ENCODE measurements around the gene ASAP2.
"Not testable (repeated sequence)": the region's sequence is repeated elsewhere in the genome, so short reads cannot be mapped to it uniquely, and the experiment has no call there.

Gene ASAP2

DNA sequence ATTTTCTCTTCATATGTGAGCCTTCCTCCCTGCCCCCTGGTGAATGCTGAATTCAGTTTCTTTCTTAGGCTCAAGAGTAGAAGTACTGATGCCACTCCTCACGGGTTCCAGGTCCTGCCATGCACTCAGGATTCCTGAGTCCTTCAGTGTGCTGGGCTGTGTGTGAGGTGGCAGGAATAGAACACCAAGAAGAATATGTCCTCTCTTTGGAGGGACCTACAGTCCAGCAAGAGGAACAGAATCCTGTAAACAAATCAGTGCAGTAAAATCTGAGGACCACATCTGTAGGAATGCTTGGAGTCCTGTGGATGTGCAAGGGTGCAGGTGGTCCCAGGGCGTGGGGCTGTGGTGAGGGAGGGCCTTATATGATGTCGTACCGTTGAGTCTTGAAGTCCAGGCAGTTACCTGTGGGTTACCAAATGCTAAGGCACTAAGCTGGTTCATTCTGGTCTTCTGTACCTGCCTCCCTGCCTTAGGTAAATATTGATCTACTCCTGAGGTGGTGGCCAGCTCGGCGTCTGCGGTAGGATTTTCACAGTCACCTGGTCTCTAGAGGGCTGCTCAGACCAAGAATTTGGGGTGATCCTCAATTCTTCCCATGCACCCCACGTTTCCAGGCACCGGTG lies 5.5 kb downstream of the ASAP2 start:
- H3K9me3 ChIP-seq: no peaks in the 10 kb centered on the region
- DNase-seq (ENCODE audit: low spot score in 2 of 2): no peak
- no peaks in the 10 kb centered on the region for H3K36me3 ChIP-seq (replicated peaks)
- peaks cover 10% of the 10 kb centered on the region for H3K4me1 ChIP-seq
- no peak overlapping the region for H3K4me3 ChIP-seq
- in situ Hi-C loops (cut with MboI; ENCODE audit: low sequenced_read_pairs): no loop called here
- H3K27me3 ChIP-seq (ENCODE audit: low read depth): no peaks in the 10 kb centered on the region

DNA sequence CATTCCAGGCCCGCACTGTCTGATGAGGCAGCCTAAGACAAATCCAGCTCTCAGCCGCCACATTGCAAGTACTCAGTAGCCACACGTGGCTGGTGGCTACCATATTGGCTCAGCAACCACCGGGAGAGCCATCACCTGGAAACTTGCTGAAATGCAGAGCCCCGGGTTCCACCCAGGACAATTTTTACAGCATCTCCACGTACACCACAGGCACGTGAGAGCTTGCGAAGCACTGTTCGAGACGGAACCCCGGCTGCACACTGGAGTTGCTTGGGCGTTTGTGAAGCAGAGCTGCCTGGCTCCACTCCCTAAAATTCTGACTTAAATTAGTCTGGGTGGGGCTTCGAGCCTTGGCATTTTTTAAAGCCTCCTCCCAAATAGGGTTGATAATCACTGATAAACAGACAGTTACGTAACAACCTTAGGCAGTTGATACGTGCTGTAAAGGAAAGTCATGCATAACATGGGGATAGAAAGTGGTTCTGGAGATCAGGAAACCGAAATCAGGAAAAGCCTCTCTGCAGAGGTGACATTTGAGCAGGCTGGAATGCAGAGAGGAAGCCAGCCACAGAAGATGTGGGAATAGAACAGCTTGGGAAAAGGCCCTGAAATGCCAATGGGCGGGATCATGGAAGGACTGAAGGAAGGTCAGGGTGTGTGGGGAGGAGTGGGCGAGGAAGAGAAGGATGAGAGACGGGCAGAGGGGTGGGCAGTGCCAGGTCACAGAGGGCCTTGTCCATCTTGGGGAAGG lies 6.2 kb downstream of the ASAP2 start:
- Histone ChIP-seq H3K9me3 (no peaks in the 10 kb centered on the region), H3K4me3 (no peak overlapping the region), H3K36me3 (replicated peaks) (no peaks in the 10 kb centered on the region), H3K4me1 (peaks cover 10% of the 10 kb centered on the region), H3K27me3 (ENCODE audit: low read depth) (no peaks in the 10 kb centered on the region)
- in situ Hi-C loops (cut with MboI; ENCODE audit: low sequenced_read_pairs): no loop called here
- no peak for DNase-seq (ENCODE audit: low spot score in 2 of 2)

DNA sequence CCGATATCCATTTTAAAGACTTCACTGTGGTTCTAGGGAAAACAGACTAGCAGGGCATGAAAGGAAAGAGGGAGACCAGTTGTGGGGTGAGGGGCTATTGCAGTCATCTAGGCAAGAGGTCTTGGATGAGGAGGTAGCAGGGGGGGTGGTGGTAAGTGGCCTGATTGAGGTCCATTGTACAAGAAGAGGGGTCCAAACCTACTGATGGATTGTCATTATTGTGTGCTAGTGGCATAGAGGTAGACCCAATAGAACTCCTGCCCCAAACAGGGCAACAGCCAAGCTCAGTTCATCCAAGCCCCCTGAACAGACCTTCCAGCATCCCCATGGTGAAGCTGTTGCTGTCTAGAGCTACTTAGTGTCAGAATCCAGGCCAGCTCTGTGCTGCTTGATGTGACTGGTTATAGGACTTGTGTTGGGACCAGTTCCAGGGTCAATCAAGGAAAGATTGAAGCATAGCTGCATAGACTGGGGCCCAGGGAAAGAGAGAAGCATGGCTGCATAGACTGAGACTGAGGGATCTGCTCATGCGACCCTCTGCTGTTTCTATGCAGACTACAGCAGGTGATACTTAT lies 7.0 kb downstream of the ASAP2 start:
- in situ Hi-C loops (cut with MboI; ENCODE audit: low sequenced_read_pairs): no loop called here
- Histone ChIP-seq H3K4me3 (no peak overlapping the region), H3K27me3 (ENCODE audit: low read depth) (no peaks in the 10 kb centered on the region), H3K36me3 (replicated peaks) (no peaks in the 10 kb centered on the region), H3K4me1 (peaks cover 8% of the 10 kb centered on the region), H3K9me3 (no peaks in the 10 kb centered on the region)
- no peak for DNase-seq (ENCODE audit: low spot score in 2 of 2)

DNA sequence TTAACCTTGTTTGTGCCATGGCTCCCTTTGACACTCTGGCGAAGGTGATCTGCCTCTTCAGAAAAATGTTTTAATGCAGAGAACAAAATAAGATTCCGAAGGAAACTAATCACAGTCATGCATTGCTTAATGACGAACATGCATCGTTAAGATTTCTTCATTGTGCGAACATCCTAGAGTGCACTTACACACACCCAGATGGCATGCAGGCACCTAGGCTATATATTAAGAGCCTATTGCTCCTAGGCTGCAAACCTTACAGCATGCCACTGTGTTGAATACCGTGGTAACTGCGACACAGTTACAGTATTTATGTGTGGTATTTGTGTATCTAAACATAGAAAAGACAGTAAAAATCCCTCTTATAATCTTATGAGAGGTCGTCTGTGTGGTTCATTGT lies 8.3 kb downstream of the ASAP2 start:
- no peak overlapping the region for H3K4me3 ChIP-seq
- no peaks in the 10 kb centered on the region for H3K36me3 ChIP-seq (replicated peaks)
- H3K27me3 ChIP-seq (ENCODE audit: low read depth): no peaks in the 10 kb centered on the region
- in situ Hi-C loops (cut with MboI; ENCODE audit: low sequenced_read_pairs): no loop called here
- H3K9me3 ChIP-seq: no peaks in the 10 kb centered on the region
- no peaks in the 10 kb centered on the region; the same call in 1 of the 2 replicates for H3K4me1 ChIP-seq
- no peak for DNase-seq (ENCODE audit: low spot score in 2 of 2)

DNA sequence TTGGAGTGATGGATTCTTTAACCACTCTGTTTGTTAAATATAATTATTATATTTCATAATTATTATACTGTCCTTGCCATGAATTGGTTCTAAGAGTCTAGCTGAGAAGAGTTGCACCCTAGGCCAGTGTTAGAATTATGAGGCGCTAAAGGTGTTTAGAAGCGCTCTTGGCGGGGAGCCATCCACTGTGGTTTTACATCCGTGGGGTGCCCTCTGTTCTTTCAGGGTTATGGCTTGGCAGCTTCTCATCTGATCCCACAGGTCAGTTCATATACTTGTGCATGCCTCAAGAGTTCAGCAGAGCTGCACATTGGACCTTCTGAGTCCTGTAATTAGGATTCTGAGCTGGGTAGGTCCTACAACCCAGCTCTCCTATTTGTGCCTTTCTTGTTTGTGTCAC lies 9.1 kb downstream of the ASAP2 start:
- in situ Hi-C loops (cut with MboI; ENCODE audit: low sequenced_read_pairs): no loop called here
- no peak overlapping the region for H3K4me3 ChIP-seq
- no peaks in the 10 kb centered on the region; the same call in 1 of the 2 replicates for H3K4me1 ChIP-seq
- no peaks in the 10 kb centered on the region for H3K27me3 ChIP-seq (ENCODE audit: low read depth)
- no peaks in the 10 kb centered on the region for H3K36me3 ChIP-seq (replicated peaks)
- no peaks in the 10 kb centered on the region for H3K9me3 ChIP-seq
- no peak for DNase-seq (ENCODE audit: low spot score in 2 of 2)

DNA sequence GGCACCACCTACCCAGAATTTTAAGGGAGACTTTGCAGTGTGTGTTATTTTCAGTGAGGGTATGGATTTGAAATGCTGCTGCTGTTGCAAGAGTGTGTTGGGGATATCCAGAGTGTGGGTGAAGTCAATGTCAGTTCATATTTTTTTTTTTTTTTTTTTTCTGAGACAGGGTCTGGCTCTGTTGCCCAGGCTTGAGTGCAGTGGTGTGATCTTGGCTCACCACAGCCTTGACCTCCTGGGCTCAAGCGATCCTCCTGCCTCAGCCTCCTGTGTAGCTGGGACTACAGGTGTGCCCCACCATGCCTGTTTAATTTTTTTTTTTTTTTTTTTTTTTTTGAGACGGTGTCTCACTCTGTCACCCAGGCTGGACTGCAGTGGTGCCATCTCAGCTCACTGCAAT lies 9.5 kb downstream of the ASAP2 start:
- H3K27me3 ChIP-seq (ENCODE audit: low read depth); H3K9me3 ChIP-seq; in situ Hi-C loops (cut with MboI; ENCODE audit: low sequenced_read_pairs); H3K4me1 ChIP-seq; H3K36me3 ChIP-seq (replicated peaks); H3K4me3 ChIP-seq; DNase-seq (ENCODE audit: low spot score in 2 of 2): not testable (repeated sequence)

DNA sequence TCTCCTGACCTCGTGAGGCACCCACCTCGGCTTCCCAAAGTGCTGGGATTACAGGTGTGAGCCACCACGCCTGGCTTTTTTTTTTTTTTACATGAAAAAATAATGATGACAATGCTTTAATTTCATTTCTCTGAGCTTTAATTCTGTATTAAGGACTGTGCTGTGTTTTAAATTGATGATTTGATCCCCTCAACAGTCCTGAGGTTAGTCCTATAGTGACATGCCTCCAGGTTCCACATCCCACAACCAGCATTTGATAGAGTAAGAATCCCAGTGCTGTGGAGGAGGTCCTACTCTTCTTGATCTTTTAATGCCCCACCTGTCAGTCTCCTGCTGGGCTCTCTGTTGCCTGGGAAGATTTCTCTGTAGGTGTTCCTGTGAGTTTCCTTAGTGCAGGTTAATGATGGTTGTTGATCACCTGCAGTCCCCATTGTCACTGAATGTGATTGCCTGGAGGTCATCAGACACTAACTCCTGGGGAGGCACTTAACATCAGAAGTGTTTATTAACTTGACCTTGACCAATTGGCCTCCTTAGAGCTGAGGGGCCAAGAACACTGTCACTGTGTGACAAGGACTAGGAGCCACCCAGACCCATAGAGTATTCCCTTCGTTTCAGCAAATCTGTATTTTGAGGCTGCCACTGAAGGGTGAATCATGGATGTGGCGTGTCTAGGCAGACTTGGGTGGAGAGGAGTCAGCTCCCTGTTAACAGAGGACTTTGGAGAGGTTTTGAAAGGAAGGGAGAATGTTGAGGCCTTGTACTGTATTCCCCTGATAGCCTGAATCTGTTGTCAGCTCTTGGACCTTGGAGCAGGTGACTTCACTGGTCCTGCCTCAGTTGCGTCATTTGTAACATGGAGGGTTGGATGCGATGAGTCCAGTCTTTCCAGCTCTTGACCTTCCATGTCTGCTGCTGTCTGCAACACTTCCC lies 11.5 kb downstream of the ASAP2 start:
- H3K27me3 ChIP-seq (ENCODE audit: low read depth): no peaks in the 10 kb centered on the region

DNA sequence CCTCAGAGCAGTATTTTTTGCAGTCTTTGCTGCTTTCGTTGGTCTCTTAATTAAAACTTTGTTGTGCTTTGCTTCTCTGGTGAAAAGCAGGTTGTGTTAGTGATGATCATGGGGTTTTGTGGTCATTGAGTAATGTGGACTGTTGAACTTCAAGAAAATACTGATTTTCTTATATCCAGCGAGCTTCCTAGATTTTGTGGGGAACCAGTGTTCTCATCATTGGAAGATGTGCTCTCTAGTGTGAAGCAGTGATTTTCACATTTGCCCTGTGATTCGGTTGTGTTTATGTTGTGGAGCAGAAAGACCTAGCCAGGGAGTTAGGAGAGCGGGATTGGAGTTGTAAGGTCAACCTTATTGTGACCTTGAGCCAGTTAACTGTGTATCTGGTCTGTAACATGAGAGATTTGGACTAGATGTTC lies 12.4 kb downstream of the ASAP2 start:
- Histone ChIP-seq H3K4me1 (no peaks in the 10 kb centered on the region; the same call in 1 of the 2 replicates), H3K27me3 (ENCODE audit: low read depth) (no peaks in the 10 kb centered on the region), H3K9me3 (no peaks in the 10 kb centered on the region), H3K36me3 (replicated peaks) (no peaks in the 10 kb centered on the region), H3K4me3 (no peak overlapping the region)
- DNase-seq (ENCODE audit: low spot score in 2 of 2): no peak
- in situ Hi-C loops (cut with MboI; ENCODE audit: low sequenced_read_pairs): no loop called here

More for the DNA sequence above, 11.5 kb downstream of the ASAP2 start:
- no peaks in the 10 kb centered on the region for H3K9me3 ChIP-seq
- no peak overlapping the region for H3K4me3 ChIP-seq
- in situ Hi-C loops (cut with MboI; ENCODE audit: low sequenced_read_pairs): no loop called here
- no peak for DNase-seq (ENCODE audit: low spot score in 2 of 2)
- no peaks in the 10 kb centered on the region; the same call in 1 of the 2 replicates for H3K4me1 ChIP-seq
- no peaks in the 10 kb centered on the region for H3K36me3 ChIP-seq (replicated peaks)

DNA sequence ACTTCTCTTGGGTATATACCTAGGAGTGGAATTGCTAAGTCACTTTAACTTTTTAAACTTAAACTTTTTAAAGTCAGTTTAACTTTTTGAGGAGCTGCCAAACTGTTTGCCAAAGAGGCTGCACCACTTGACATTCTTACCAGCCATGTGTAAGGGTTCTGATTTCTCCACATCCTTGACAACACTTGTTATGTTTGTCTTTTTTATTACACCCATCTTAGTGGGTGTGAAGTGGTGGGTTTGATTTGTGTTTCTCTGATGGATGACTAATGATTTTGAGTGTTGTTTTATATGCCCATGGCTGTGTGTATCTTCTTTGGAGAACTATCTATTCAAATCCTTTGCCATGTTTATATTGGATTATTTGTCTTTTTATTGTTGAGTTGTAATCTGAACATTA lies 13.6 kb downstream of the ASAP2 start:
- Histone ChIP-seq H3K4me3 (no peak overlapping the region), H3K27me3 (ENCODE audit: low read depth) (no peaks in the 10 kb centered on the region), H3K36me3 (replicated peaks) (no peaks in the 10 kb centered on the region), H3K9me3 (no peaks in the 10 kb centered on the region), H3K4me1 (no peaks in the 10 kb centered on the region; the same call in 1 of the 2 replicates)
- DNase-seq (ENCODE audit: low spot score in 2 of 2): no peak
- in situ Hi-C loops (cut with MboI; ENCODE audit: low sequenced_read_pairs): no loop called here

DNA sequence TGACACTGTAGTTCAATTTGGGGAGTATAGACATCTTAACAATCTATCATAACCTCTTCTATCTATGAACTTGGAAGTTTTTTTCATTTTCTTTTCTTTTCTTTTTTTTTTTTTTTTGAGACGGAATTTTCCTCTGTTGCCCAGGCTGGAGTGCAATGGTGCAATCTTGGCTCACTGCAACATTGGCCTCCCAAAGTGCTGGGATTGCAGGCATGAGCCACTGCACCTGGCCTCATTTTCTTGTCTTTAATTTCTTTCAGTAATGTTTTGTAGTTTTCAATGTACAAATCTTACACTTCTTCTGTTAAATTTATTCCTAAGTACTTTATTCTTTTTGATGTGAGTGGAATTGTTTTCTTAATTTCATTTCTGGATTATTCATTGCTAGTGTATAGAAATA lies 14.6 kb downstream of the ASAP2 start:
- DNase-seq (ENCODE audit: low spot score in 2 of 2): no peak
- Histone ChIP-seq H3K36me3 (replicated peaks) (no peaks in the 10 kb centered on the region), H3K27me3 (ENCODE audit: low read depth) (no peaks in the 10 kb centered on the region), H3K4me3 (no peak overlapping the region), H3K9me3 (no peaks in the 10 kb centered on the region), H3K4me1 (no peaks in the 10 kb centered on the region)
- in situ Hi-C loops (cut with MboI; ENCODE audit: low sequenced_read_pairs): no loop called here

DNA sequence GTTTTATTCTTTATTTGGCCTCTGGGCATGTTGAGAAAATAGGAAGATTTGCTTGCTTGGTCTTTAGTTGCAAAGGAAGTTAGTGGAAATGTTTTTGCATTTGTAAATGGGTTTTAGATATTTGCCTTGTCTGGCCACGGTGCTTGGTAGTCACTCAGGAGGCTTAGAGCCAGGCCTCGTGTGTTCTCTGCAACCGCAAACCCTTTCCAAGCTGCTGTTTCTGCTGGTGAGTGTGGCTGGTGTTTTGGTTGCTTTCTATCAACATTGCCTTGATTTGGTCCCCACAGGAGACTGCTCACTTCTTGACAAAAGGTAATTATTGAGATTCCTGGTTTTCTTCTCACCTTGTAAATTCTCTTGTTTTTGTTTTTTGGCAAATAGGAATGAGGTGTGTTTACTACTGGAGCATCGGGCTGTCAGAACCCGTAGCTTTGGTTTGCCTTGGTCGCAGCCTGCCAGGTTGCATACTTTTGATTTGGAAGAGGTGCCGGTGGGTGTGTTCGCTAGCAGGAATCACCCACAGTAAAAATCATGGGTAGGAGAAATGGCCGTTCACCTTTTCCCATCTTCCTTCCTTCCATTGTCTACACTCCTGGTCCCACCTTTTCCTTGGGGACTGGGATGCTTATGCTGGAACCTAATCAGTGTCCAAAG lies 15.8 kb downstream of the ASAP2 start:
- Histone ChIP-seq H3K4me1 (no peaks in the 10 kb centered on the region), H3K4me3 (no peak overlapping the region)
- in situ Hi-C loops (cut with MboI; ENCODE audit: low sequenced_read_pairs): no loop called here

DNA sequence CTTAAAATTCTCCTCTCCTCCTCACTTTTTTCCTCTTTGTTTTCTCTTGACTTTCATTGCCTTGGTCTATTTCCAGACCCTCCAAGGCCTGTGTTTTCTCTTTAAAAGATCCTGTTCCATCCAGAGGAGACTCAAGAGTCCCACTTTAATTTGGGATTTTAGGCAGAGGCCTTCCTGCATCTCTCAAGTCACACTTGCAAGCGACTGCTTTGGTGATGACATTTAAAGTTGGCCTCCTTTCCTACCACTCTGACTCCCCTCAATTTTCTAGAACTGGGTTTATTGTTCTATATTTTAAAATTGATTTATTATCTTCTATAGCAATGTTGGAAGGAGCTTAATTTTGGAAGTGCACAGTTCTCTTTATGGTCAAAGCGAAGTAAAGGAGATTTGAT lies 16.3 kb downstream of the ASAP2 start:
- in situ Hi-C loops (cut with MboI; ENCODE audit: low sequenced_read_pairs): no loop called here
- no peaks in the 10 kb centered on the region for H3K36me3 ChIP-seq (replicated peaks)
- no peaks in the 10 kb centered on the region for H3K9me3 ChIP-seq
- no peak for DNase-seq (ENCODE audit: low spot score in 2 of 2)
- H3K4me3 ChIP-seq: no peak overlapping the region
- H3K27me3 ChIP-seq (ENCODE audit: low read depth): no peaks in the 10 kb centered on the region
- no peaks in the 10 kb centered on the region for H3K4me1 ChIP-seq

More for the DNA sequence above, 15.8 kb downstream of the ASAP2 start:
- Histone ChIP-seq H3K27me3 (ENCODE audit: low read depth) (no peaks in the 10 kb centered on the region), H3K36me3 (replicated peaks) (no peaks in the 10 kb centered on the region), H3K9me3 (no peaks in the 10 kb centered on the region)
- no peak for DNase-seq (ENCODE audit: low spot score in 2 of 2)

DNA sequence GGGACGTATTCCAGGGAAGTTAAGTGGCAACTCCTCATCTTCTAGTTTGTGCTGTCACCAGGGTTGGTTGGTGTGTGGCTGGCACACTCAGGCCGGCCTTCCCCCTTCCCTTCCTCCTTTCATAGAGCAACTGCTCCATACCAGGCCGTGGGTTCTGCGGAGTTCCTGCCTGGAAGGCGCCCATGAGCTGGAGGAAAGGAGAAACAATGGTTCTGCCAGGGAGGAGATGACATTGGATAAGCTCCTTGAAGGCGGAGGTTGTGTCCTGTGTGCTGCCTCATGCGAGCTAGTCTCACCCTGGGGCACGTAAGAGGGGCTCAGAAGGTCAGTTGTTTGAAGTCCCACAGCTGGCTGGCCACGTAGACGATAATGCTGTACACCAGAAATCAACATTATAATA lies 19.2 kb downstream of the ASAP2 start:
- Histone ChIP-seq H3K4me1 (no peaks in the 10 kb centered on the region), H3K36me3 (replicated peaks) (no peaks in the 10 kb centered on the region), H3K4me3 (no peak overlapping the region), H3K27me3 (ENCODE audit: low read depth) (no peaks in the 10 kb centered on the region), H3K9me3 (no peaks in the 10 kb centered on the region)
- in situ Hi-C loops (cut with MboI; ENCODE audit: low sequenced_read_pairs): no loop called here
- DNase-seq (ENCODE audit: low spot score in 2 of 2): no peak

All from HAP-1 (cell line).